Stimulated activated CD8-positive, alpha-beta memory T cell treated with anti-CD3 and anti-CD28 coated beads, Interleukin-7, amount 100 ng/mL, for 1 hour (primary cell): ENCODE data around the gene RTN4.

ENCODE experiments used
- DNase-seq, 2 donors: peaks; one replicate each; pipeline ENCODE4 v3.0.0-alpha.2; 2020; ENCODE audit warnings: low read depth in 2 of 2

RTN4 gene

DNA sequence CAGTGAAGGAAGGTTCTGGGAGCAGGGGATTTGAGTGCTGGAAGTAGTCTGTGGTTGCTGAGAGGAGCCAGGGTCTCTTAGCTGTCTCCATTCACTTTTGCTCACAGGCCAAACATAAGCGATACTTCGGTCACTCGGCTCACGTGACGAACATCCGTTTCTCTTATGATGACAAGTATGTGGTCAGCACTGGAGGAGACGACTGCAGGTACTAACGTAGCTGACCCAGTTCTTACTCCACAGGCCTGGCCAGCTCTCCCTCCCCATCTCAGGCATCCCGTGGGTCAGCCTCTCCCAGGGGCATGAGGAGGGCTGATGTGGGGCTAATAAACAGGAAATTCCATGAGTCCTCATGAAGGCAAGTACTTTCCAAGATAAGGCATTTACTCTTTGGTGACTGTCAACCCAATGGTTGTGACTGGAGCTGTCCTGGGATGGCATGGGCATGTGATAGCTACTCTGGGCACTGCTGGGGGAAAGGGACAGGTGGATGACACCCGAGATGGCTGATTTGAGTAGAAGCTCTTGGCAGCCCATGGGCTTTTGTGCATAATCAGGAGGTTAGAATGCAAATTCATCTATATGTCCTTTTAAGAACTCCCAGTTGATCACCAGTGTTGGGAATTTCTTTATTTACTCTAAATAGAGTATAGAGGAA, 81.6 kb downstream of the RTN4 start:
- DNase-seq = no peak

DNA sequence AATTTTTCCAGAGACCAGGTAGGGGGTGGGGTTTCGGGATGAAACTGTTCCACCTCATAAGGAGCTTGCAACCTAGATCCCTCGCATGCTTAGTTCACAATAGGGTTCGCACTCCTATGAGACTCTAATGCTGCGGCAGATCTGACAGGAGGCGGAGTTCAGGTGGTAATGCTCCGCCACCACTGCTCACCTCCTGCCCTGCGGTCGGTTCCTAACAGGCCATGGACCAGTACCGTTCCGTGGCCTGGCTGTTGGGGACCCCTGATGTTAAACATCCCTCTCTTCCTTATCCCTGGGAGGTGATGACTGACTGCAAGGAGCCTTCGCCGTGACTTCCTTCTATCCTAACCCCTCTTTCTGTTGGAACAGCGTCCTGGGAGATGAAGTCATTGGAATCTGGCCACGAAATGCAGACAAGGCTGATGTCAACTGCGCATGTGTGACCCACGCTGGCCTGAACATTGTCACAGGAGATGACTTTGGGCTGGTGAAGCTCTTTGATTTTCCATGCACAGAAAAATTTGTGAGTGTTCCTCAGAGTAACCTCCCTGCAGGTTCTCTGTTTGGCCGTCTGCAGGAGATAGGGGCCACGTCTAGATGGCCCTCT, 82.4 kb downstream of the RTN4 start:
- DNase-seq = no peak

DNA sequence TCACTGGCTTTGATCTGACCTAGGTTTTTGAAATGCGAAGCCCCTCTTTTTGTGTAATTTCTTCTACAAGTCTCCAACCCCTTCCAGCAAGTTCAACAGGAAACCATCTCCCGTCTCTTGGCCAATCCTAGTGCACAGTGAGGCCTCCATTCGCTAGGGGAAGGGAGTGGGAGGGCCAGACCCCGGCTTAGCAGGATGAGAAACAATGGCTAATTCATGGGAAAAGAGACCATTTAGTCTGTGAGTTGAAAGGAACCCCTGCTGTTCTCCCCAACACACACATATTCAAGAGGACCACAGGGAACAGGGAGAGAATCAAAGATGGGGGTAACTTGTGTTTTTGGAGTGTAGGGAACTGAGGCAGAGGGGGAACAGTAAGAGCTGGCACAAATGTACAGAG, 83.0 kb downstream of the RTN4 start:
- DNase-seq = no peak

DNA sequence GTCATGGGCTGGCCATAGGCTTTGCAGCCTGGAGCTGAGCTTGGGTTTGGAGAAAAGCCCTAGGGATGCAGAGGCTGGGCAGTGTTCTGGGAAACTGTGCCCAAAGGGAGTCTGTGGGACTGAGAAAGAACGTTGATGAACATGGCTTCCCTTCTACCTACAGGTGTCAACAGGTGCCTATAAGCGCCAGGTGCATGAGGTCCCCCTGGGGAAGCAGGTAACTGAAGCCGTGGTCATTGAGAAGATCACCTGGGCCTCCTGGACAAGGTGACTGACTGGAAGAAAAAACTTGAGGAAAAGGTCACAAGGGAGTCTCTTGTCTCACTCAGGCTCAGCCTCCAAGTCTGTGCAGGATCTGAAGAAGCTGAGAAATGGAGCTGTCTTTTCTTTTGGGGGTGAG, 83.4 kb downstream of the RTN4 start:
- DNase-seq = no peak

DNA sequence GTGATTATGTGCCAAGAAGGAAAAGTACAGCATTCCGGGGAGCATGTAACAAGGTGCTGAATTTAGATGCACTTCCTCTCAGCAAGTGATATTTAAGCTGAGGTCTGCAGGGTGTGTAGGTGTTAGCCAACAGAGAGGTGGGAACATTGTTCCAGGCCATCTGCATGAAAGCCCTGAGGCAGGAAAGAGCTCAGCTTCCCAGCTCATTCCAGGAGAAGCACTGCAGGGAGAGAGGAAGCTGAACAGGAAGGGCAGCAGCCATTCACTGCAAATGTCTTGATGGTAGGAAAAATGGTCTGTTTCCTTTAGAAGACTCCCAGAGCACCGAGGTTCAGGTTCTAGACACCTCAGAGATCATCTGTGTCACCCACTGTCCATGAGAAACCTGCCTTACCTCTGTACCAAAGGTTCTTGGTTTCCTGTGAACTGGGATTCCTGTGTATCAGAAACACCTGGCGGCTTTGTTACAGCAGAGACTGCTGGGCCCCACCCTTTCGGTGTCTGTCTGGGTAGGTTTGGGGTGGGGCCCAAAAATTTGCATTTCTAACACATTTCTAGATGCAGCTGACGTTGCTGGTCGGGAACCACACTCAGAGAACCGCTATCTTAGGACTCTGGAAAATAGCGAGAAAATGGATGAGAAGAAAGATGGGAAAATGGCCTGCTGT, 84.0 kb downstream of the RTN4 start:
- no peak for DNase-seq

DNA sequence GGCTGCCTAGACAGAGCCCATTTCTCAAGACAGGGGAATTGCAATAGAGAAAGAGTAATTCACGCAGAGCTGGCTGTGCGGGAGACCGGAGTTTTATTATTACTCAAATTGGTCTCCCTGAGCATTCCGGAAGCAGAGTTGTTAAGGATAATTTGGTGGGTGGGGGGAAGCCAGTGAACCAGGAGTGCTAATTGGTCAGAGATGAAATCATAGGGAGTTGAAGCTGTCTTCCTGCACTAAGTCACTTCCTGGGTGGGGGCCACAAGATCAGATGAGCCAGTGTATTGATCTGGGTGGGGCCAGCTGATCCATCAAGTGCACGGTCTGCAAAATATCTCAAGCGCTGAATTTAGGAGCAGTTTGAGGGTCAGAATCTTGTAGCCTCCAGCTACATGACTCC, 84.8 kb downstream of the RTN4 start:
- no peak for DNase-seq

DNA sequence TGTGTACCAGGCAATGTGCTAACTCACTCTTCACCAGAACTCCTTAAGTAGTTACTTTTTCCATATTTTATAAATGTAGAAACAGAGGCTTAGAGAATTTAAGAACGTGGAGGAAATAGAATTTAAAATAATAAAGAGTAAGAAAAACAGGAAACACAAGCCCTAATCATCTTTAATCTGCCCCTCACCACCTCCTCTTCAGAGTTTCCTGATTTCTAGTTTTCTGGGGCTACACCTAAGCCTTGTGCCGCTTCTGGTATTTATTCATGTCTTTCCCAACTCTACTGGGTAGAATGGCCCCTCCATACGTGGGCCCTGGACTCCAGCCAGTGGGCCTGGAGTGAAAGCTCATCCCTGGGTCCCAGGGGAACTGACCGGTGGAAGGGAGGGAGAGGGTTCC, 85.4 kb downstream of the RTN4 start:
- DNase-seq = no peak

DNA sequence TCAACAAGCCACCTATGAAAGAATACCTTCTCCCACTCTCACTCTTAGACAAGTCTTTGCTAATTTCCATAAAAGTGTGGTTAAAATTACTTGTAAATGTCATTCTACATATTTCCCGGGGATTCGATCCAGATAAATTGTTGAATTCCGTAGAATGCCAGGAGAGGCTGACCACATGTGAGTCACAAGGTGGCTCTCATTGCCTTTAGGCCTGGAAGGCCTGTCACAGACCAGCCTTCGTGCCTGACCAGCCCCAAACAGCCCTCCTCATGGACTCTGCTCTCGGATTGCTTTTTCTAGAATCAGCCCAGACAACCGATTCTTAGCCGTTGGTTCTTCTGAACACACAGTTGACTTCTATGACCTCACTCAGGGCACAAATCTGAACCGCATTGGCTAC, 86.0 kb downstream of the RTN4 start:
- no peak for DNase-seq

DNA sequence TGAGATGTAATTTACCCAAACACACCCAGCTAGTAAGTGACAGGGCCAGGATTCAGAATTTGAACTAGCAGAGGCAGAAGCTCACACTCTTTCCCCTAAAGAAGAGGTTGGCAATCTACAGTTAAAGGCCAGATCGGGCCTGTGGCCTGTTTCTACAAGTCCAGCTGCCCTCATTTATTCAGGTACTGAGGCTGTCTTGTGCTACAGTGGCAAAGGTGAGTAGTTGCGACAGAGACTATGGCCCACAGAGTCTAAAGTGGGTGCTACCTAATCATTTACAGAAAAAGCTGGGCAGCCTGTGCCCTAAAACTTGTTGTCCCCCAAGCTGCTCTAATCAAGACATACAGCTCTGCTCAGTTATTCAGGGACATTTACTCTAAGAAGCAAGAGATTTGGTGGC, 86.8 kb downstream of the RTN4 start:
- no peak for DNase-seq

DNA sequence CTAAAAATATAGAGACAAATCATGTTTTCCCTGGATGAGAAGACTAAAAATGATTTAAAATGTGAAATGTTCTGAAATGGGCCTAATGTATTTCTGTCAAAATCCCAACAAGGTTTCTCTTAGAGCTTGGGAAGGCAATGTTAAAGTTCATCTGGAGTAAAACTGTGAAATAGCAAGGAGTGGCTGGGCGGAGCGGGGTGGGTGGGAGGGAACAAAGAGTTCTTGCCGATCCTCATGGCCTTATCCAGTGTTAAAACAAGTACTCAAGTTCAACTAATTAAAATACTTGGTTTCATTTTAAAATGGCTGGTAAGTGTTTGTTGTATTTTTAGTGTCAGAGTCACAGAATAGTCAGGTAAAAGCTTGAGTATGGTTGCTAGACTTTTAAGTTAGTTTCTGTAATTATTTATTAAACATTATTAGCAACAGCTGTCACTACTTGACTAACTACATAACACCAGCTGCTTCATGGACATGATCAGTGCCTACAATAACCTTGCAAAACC, 87.3 kb downstream of the RTN4 start:
- DNase-seq = no peak

DNA sequence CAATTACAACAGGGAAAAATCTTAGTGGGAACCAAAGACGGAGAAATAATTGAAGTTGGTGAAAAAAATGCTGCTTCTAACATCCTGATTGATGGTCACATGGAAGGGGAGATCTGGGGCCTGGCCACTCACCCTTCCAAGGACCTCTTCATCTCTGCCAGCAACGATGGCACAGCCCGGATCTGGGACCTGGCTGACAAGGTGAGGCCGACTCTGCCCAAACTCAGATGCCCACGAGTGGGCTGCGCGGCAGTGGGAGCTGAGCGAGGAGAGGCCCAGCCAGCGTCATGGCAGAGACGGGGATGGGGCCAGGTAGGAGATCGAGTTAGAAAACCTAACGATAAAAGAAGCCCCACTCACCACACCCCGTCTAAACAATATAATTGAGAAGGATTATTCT, 87.7 kb downstream of the RTN4 start:
- DNase-seq = no peak

DNA sequence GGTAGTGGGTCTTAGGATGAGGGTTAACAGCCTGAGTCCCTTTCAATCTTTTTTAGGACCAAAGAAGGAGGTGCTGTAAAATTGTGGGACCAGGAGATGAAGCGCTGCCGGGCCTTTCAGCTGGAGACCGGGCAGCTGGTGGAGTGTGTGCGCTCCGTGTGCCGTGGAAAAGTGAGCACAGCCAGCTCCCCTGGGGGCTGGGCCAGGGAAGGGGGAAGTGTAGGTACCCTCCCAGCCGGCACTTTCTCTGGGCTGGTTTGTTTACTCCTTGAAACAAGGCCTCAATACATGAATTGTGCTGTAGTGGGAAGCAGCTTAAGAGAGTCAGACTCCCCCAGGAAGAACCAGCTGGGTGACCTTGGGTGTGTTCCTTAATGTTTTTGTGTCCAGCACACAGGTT, 90.1 kb downstream of the RTN4 start:
- DNase-seq = no peak

DNA sequence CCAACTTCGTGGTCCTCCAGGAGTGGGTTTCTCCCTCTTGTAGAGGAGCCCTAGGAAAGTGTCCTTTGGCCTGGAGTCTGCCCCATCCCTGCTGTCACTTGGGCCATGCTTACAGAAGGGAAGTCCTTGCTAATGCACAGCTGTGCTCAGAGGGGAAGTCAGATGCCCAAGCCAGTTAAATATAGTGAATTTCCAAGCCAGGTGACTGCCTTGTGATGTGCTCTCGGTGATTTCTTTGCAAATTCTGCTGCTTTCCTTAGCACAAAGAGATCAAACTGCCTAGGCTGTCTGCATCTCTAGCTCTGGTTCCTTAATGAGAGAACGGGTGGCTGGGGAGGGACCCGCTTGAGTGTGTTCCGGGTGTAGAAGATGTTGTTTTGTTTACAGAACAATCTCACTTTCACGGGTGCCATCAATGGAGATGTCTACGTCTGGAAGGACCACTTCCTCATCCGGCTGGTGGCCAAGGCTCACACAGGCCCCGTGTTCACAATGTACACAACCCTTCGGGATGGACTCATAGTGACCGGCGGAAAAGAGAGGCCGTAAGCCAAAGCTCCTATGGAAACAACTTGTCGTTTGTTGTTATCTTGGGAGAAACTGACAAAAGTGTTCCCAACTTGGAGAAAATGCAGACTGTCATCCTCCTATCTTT, 91.4 kb downstream of the RTN4 start:
- no peak for DNase-seq

DNA sequence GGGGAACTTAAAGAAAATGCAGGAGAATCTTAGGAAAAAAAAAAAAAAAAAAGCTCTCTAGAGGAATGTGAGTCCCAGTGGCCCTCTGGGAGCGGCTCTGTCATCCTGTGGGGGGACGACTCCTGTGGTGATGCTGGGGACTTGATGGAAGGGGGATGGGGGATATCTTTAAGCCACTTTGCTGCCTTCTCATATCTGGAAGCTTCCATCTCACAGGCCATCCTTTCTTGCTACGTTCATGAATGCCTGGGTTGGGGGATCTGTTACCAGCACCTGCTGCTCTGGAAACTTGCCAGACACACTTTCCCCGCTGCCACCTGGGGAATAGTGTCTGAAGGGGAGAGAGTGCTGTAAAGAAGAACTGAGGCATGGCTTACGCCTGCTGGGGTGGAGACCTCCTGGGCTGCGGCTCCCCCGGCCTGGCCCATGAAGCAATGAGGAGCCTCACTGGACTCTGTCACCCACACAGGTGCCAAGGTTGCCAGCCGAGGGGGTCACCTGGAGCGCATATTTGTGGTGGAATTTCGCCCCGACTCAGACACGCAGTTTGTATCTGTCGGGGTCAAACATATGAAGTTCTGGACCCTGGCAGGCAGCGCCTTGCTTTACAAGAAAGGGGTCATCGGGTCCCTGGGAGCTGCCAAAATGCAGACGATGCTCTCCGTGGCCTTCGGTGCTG, 92.8 kb downstream of the RTN4 start:
- no peak for DNase-seq

DNA sequence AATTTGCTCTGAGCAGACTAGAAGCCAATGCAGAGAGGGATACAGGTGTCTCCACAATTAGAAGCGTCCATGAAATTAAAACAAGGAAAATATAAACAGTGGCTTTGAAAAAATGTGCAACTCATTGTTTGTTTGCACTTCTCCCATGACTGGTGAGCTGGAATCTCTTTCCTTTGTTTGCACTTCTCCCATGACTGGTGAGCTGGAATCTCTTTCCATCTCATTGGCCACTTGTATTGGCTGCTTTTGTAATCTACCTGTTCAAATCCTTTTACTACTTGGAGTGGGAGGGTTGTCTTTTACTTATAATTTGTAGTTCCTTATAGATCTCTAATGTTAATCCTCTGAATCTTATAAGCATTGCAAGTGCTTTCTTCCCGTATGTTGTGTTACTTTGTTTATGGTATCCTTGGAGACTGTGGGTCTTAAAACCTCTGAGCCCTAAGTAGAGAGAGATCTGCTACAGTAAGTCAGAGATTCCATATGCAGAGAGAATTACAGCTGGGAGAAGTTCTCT, 94.1 kb downstream of the RTN4 start:
- DNase-seq = no peak

DNA sequence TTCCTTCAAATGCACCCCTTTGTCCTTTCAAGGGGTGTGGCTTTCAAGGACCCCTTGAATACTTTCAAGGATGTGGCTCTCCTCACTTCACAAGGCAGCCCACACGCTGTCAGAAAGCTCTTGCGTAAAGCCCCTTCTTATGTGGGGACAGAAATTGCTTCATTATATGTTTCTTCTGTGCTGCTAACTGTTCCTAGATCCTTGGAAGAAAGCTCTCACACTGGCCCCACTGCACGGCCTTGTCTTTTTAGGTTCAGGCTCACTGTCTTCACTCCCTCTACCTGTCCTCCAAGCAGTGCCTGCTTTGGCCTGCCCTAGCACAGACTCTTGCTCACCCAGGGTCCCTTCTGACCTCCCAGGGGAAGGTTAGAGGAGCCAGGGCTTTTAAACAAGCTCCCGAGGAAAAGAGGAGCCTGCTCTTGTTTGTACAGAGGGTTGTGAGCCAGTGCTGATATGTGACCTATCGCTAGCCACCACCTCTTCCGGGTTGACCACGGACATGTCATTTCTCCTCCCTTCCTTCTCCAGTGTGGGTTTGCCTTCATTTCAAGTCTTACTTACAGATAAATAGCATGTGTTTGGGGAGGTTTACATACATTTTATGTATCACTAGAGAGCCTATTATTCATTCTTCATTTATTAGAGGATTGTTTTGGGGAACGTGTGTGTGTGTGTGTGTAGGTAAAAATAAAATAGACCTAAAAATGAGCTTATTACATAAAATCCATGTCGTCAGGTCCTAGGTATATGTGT, 94.7 kb downstream of the RTN4 start:
- no peak for DNase-seq

DNA sequence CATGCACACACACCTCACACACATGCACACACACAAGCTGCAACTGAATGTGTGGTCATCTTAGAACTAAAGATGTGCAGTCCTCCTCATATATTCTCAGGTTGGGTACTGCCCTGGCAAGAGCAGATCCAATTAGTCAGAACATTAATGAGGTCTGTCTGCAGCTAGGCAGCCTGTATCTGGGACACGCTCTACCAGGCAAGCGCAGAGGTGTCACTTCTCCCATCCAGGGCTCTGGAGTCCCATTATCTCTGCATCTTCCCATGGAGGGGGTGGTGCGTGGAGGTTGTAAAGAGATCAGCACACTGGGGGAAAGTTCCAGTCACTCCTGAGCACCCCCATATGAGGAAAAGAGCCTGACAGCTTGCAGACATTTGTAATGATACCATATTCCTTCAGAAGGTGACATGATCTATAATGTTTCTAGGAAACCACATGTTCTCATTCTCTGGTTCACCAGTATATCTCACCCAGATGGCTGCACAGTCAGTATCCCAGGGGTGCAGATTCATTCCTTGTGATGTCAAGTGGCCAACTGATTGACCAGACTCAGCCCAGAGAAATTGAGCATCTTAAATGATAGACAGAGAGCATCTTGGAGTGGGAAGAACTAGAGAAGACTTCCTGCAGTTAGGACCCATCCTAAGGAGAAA, 95.4 kb downstream of the RTN4 start:
- no peak for DNase-seq

DNA sequence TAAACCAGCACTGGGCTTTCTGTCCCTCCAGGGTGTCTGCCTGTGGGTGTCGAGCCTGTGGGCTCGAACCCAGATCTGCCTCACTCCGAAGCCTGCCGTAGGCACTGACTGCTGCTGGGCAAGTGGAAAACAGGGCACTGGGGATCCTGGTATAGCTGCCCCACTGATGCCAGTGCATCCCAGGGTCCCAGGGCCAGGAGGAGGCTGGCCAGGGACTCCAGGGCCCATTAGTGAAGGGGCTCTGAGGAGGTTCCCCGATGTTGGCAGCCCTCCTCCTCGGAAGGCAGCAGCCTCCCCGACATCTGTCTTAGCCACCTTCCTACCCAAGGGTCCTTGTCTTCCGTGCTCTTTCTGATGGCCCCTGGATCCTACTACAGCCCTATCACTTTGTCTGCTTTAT, 96.1 kb downstream of the RTN4 start:
- DNase-seq = no peak

DNA sequence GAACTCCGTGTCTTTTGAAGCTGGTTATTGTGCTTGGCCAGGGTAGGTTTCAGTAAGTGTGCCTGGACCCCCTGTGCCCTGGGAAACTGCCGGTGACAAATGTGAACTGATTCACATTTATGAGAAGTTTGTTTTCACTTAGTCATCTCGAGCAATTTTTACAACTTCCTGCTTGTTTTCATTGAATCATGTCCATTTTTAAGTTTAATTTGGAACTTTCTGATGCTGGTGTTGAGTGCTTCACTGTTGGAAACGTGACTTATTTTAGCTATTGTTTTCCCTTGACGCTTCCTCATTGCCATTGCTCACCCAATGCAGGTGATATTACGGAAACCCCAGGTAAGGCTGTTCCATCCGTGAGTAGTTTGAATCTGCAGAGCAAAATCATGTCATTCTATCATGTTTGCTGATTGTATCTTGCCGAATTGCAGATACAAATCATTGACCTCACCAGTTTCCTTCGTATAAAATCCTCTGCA, 97.2 kb downstream of the RTN4 start:
- no peak for DNase-seq

DNA sequence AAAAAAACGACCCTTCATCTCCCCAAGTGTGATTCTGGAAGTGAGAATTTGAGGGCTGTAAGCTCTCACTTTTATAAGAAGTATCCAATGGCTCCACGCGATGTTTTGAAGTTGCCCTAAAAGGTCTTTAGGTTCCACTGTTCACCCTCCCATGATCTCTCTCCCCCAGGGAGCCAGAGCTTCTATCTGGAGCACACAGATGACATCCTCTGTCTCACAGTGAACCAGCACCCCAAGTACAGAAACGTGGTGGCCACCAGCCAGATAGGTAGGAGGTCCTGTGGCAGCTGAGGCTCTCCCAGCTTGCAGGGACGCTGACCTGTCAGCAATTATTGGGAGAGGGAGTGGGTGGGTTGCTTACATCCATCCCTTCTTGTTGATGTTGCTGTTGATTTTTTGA, 97.8 kb downstream of the RTN4 start:
- no peak for DNase-seq

DNA sequence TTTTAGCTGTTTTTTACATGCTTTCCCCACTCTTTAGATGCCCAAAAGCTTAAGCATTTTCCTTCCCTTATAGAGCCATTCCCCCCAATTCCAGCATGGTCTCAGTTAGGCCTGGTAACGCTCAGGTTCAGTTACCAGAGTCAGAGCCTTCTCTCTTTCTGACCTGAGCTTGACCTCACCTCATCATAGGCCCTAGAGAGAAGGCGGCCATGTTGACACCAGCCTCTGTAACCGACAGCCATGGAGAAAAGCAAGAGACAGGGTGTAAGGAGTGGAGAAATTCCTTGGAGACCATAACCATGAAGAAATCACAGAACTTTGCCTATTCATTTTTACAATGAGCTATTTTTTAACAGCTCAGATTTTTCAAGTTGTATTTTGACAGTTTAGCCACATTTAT, 99.4 kb downstream of the RTN4 start:
- DNase-seq = no peak
